Spleen (tissue), 7 donors: ENCODE data around the gene SLC35G3.

ENCODE experiments used
- POLR2AphosphoS5 ChIP-seq, 3 donors: sonication (generic); formaldehyde crosslinking; IDR thresholded peaks; one replicate each; pipeline ENCODE4 v1.5.1; 2017; ENCODE audit warnings: antibody characterized with exemption in 3 of 3
- TF ChIP-seq, protein P1 (sequence below), 11 experiments: fragments of 200-600 bp in 7 of 11; fragments of 450-650 bp in 4 of 11; sonication (generic) in 4 of 11; IDR thresholded peaks in 8 of 11; conservative IDR thresholded peaks in 3 of 11; 1 replicate in 7 of 11; 2 replicates in 4 of 11; pipeline versions ENCODE4 v1.4.0 to v1.8.0; 2016 to 2021; ENCODE audit warnings: antibody characterized with exemption in 11 of 11, inconsistent platforms in 4 of 11, mild to moderate bottlenecking in 1 of 11
- donor health status: DM: no; HTN: no; CAD: no; lungs with moderate emphysema.
- donor health status: DM: no; HTN: no; CAD: no.
- donor health status: DM: no; HTN: no; CAD: no.

DNA sequence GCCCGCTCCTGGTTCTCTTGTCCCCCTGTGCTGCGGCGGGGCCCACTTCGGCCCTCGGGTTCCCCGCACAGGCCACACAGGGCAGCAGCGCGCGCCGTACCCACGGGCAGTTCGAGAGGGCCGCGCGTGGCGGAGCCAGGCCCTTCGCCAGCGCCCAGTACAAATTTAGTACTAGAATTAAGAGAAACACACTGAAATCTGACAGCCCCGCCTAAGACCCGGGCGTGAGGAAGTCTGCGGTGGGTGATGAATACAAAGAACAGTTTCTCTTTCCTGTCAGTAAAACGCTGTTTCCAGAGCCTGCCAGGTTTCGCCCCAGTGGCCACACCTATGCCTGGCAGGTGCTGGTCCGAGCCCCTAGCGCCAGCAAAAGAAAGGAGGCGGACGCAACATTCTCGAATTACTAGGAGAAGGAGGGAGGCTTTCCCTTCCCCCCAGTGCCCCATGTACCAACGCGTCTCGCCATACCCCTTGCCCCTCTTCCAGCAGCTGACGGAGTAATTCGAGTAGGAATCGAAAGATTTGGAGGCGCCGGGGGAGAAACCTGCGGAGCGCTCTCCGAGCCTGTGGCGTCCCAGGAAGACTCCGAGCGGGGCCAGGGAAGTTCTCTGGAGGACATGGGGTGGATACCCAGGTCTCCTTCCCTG lies 48.1 kb upstream of the SLC35G3 start:
- TF ChIP-seq, protein P1, sequence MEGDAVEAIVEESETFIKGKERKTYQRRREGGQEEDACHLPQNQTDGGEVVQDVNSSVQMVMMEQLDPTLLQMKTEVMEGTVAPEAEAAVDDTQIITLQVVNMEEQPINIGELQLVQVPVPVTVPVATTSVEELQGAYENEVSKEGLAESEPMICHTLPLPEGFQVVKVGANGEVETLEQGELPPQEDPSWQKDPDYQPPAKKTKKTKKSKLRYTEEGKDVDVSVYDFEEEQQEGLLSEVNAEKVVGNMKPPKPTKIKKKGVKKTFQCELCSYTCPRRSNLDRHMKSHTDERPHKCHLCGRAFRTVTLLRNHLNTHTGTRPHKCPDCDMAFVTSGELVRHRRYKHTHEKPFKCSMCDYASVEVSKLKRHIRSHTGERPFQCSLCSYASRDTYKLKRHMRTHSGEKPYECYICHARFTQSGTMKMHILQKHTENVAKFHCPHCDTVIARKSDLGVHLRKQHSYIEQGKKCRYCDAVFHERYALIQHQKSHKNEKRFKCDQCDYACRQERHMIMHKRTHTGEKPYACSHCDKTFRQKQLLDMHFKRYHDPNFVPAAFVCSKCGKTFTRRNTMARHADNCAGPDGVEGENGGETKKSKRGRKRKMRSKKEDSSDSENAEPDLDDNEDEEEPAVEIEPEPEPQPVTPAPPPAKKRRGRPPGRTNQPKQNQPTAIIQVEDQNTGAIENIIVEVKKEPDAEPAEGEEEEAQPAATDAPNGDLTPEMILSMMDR (IDR thresholded peaks at IDR 0.05 in 8 of 11, conservative IDR thresholded peaks at IDR 0.05 in 3 of 11), result peak; percentile 28 to 75 (median 61)
- peak; percentile 39 to 80 (median 55) for TF ChIP-seq POLR2AphosphoS5 (IDR thresholded peaks at IDR 0.05)
